MCF 10A (cell line): ENCODE results near the gene CC2D1A. TPM values are rescaled to one million over a fixed set of nuclear protein-coding genes. Genes with fewer than 3 reads are reported as not detected.
"Not testable (repeated sequence)": the region's sequence is repeated elsewhere in the genome, so short reads cannot be mapped to it uniquely, and the experiment has no call there.

Experiments
- BruUV-seq: library from RNA; stranded (reverse); fragments of 400-500 nt; replicated peaks from 2 replicates; lab custom pipeline; 2021; lab: Mats Ljungman, UMichigan
- CTCF ChIA-PET: fragments of 300-600 bp; sonication (Branson Sonifier 250); formaldehyde crosslinking; extraction: SDS; loops from one replicate; lab custom pipeline; 2021; ENCODE audit warnings: antibody characterized with exemption, inconsistent platforms; lab: Yijun Ruan, JAX
- POLR2A ChIA-PET: fragments of 300-600, 350-650 bp; sonication (Branson Sonifier 250); formaldehyde crosslinking; extraction: SDS; loops from one replicate; lab custom pipeline; 2020; ENCODE audit warnings: antibody characterized with exemption, inconsistent platforms; lab: Yijun Ruan, JAX
- DNase-seq: peaks from one replicate; pipeline ENCODE4 v3.0.0-alpha.2; 2018; ENCODE audit not compliant: unreplicated experiment
- H3K27ac Mint-ChIP-seq: one replicate; pipeline ENCODE4 v1.8.0; 2022; ENCODE audit warnings: mild to moderate bottlenecking, low read depth, mixed read lengths; ENCODE audit not compliant: unreplicated experiment
- H3K27me3 Mint-ChIP-seq: one replicate; pipeline ENCODE4 v1.8.0; 2022; ENCODE audit warnings: mixed read lengths; ENCODE audit not compliant: insufficient read depth, unreplicated experiment
- H3K36me3 Mint-ChIP-seq: one replicate; pipeline ENCODE4 v1.8.0; 2022; ENCODE audit warnings: mild to moderate bottlenecking, moderate library complexity, mixed read lengths; ENCODE audit not compliant: insufficient read depth, unreplicated experiment
- H3K4me1 Mint-ChIP-seq: one replicate; pipeline ENCODE4 v1.8.0; 2022; ENCODE audit warnings: mixed read lengths; ENCODE audit not compliant: insufficient read depth, unreplicated experiment
- H3K4me3 Mint-ChIP-seq: one replicate; pipeline ENCODE4 v1.8.0; 2022; ENCODE audit warnings: mild to moderate bottlenecking, moderate library complexity, mixed read lengths; ENCODE audit not compliant: unreplicated experiment
- H3K9me3 Mint-ChIP-seq: one replicate; pipeline ENCODE4 v1.8.0; 2022; ENCODE audit warnings: mixed read lengths; ENCODE audit not compliant: unreplicated experiment
- intact Hi-C: fragments of 100-400 bp; cut with micrococcal nuclease; formaldehyde crosslinking; loops from 2 replicates; pipeline ENCODE4 v1.14.1; 2022
- total RNA-seq: library from RNA; stranded (reverse); gene quantifications from 2 replicates; pipeline ENCODE4 v1.2.3, GENCODE V29; 2022
- TF ChIP-seq, protein P1 (sequence below): fragments of 200-600 bp; IDR thresholded peaks from one replicate; pipeline ENCODE4 v1.8.0; 2022; ENCODE audit warnings: antibody characterized with exemption, mild to moderate bottlenecking; ENCODE audit not compliant: unreplicated experiment

The CC2D1A gene
- total RNA-seq, 1 experiment from 2014 or later = 36.7 TPM

DNA sequence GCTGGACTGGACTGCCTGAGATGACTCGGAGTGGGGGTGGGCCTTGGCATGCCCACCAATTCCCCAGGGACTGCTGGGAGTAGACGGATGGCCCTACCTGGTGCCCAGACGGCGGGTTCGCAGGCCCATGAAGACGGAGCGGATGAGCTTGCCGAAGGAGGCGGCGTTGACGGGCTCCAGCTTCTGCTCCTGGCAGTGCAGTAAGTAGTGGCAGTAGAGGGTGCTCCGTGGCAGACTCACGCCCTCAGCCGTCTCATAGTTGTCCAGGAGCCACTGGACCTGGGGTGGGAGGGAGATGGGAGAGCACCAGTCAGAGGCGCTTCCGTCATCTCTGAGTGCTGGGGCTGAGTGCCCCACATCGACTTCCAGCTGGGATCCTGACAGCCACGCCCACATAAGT is 63.9 kb downstream of the CC2D1A start:
- Mint-ChIP-seq H3K4me3 (no peak overlapping the region), H3K4me1 (peaks cover 5% of the 10 kb centered on the region), H3K36me3 (peaks cover 61% of the 10 kb centered on the region), H3K9me3 (no peaks in the 10 kb centered on the region), H3K27me3 (no peaks in the 10 kb centered on the region), H3K27ac (no peak overlapping the region)
- intact Hi-C loops = no loop called here
- TF ChIP-seq, protein P1, sequence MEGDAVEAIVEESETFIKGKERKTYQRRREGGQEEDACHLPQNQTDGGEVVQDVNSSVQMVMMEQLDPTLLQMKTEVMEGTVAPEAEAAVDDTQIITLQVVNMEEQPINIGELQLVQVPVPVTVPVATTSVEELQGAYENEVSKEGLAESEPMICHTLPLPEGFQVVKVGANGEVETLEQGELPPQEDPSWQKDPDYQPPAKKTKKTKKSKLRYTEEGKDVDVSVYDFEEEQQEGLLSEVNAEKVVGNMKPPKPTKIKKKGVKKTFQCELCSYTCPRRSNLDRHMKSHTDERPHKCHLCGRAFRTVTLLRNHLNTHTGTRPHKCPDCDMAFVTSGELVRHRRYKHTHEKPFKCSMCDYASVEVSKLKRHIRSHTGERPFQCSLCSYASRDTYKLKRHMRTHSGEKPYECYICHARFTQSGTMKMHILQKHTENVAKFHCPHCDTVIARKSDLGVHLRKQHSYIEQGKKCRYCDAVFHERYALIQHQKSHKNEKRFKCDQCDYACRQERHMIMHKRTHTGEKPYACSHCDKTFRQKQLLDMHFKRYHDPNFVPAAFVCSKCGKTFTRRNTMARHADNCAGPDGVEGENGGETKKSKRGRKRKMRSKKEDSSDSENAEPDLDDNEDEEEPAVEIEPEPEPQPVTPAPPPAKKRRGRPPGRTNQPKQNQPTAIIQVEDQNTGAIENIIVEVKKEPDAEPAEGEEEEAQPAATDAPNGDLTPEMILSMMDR = no peak
- no peak for DNase-seq
- BruUV-seq = no TSS peak
- ChIA-PET CTCF (interaction anchor here (0.8 kb wide), 1 partner anchor 9 kb away, joined by 3 read pairs; no protein-coding TSS in a partner anchor), POLR2A (no interaction called here)

- POLR2A ChIA-PET = interaction anchor here (0.6 kb wide), 1 partner anchor 1304 kb away, joined by 3 read pairs; no protein-coding TSS in a partner anchor
- H3K27me3 Mint-ChIP-seq, DNase-seq, H3K27ac Mint-ChIP-seq, intact Hi-C loops, BruUV-seq, CTCF ChIA-PET, H3K4me3 Mint-ChIP-seq, H3K4me1 Mint-ChIP-seq, H3K9me3 Mint-ChIP-seq: not testable (repeated sequence)
- peaks cover 67% of the 10 kb centered on the region for H3K36me3 Mint-ChIP-seq
Observed at GRCh38 chr19:13971868-13972267, 65.9 kb downstream of the CC2D1A start.

- intact Hi-C loops = no loop called here
- Mint-ChIP-seq H3K4me3 (no peak overlapping the region), H3K4me1 (peaks cover 5% of the 10 kb centered on the region), H3K27ac (no peak overlapping the region), H3K27me3 (no peaks in the 10 kb centered on the region), H3K36me3 (peaks cover 64% of the 10 kb centered on the region), H3K9me3 (no peaks in the 10 kb centered on the region)
- ChIA-PET POLR2A (interaction anchor here (0.6 to 0.7 kb wide), 2 partner anchors 86 to 1303 kb away, joined by 3 read pairs; no protein-coding TSS in a partner anchor), CTCF (no interaction called here)
- no peak for DNase-seq
- no TSS peak for BruUV-seq
- TF ChIP-seq, protein P1 = no peak
Observed at GRCh38 chr19:13972368-13973155, 66.6 kb downstream of the CC2D1A start.

GRCh38 chr19:13973479-13973878 is 67.5 kb downstream of the CC2D1A start:
- ChIA-PET POLR2A (interaction anchor here (0.7 kb wide), 1 partner anchor 87 kb away, joined by 3 read pairs; no protein-coding TSS in a partner anchor), CTCF (interaction anchor here (0.5 to 0.7 kb wide), 3 partner anchors 58 to 264 kb away, joined by 3 read pairs; partner anchors contain the start of gene IL27RA)
- H3K4me1 Mint-ChIP-seq = not testable (repeated sequence)

GRCh38 chr19:13974073-13974472 is 68.1 kb downstream of the CC2D1A start:
- no peak overlapping the region for H3K4me3 Mint-ChIP-seq

More at GRCh38 chr19:13973479-13973878, 67.5 kb downstream of the CC2D1A start:
- H3K27ac Mint-ChIP-seq, BruUV-seq, H3K27me3 Mint-ChIP-seq, H3K9me3 Mint-ChIP-seq, DNase-seq, intact Hi-C loops, H3K4me3 Mint-ChIP-seq: not testable (repeated sequence)
- peaks cover 66% of the 10 kb centered on the region for H3K36me3 Mint-ChIP-seq

More at GRCh38 chr19:13974073-13974472, 68.1 kb downstream of the CC2D1A start:
- H3K9me3 Mint-ChIP-seq = no peaks in the 10 kb centered on the region
- intact Hi-C loops = no loop called here
- TF ChIP-seq, protein P1 = no peak
- peaks cover 5% of the 10 kb centered on the region for H3K4me1 Mint-ChIP-seq
- peaks cover 61% of the 10 kb centered on the region for H3K36me3 Mint-ChIP-seq
- no peaks in the 10 kb centered on the region for H3K27me3 Mint-ChIP-seq
- BruUV-seq = no TSS peak
- ChIA-PET POLR2A (interaction anchor here (0.6 kb wide), 1 partner anchor 226 kb away, joined by 4 read pairs; no protein-coding TSS in a partner anchor), CTCF (interaction anchor here (0.6 kb wide), 1 partner anchor 58 kb away, joined by 3 read pairs; the partner anchor contains the start of gene IL27RA)
- DNase-seq = peak; percentile 30
- H3K27ac Mint-ChIP-seq = no peak overlapping the region
